ENCODE measurements around the gene HOXC11. TPM values are rescaled to one million over a fixed set of nuclear protein-coding genes. Genes with fewer than 3 reads are reported as not detected.

The HOXC11 gene
- total and polyA plus RNA-seq, 2 donors (not counting 1 experiment from before 2014, with no cell fraction given): not detected

GRCh38 chr12:53975064-53975471 is 2.1 kb downstream of the HOXC11 start:
- TF ChIP-seq CTCF (IDR thresholded peaks at IDR 0.05) (no peak), EZH2 (IDR thresholded peaks at IDR 0.05; ENCODE audit: borderline replicate concordance, insufficient read depth, low read depth, low read length, poor library complexity, severe bottlenecking) (no peak)
- CTCF ChIA-PET: interaction anchor here (0.7 kb wide), 1 partner anchor 89 kb away, joined by 4 read pairs; no protein-coding TSS in a partner anchor
- DNase-seq (peak; percentile 36), ATAC-seq (ENCODE audit: low read depth) (no peak)
- Mint-ChIP-seq H3K4me3 (peak overlapping the region; percentile 74), H3K27ac (peak overlapping the region; percentile 26), H3K27me3 (peaks cover 85% of the 10 kb centered on the region), H3K9me3 (ENCODE audit: insufficient read depth) (peaks cover 2% of the 10 kb centered on the region), H3K4me1 (peaks cover 21% of the 10 kb centered on the region)
- peaks cover 0 to 74% (median 13%) of the 10 kb centered on the region in 3 donors for H3K9me3 ChIP-seq (ENCODE audit: control extremely low read depth in 1 of 3, control insufficient read depth in 2 of 3, insufficient read depth in 1 of 3, low read length in 2 of 3)
- peak overlapping the region in 2 of 5 experiments; percentile 18 to 54 for H3K4me3 ChIP-seq (ENCODE audit: control extremely low read depth in 1 of 5, extremely low read depth in 1 of 5, insufficient read depth in 1 of 5, low read depth in 2 of 5, low read length in 4 of 5)
- no peak overlapping the region for H3K27ac ChIP-seq (ENCODE audit: low read length in 2 of 2)
- H2AFZ ChIP-seq (ENCODE audit: insufficient read depth, low read depth, low read length, poor library complexity, severe bottlenecking): peak overlapping the region; percentile 47
- POLR2A ChIA-PET: interaction anchor here (0.6 kb wide), 1 partner anchor 179 kb away, joined by 3 read pairs; no protein-coding TSS in a partner anchor
- H3K4me2 ChIP-seq (replicated peaks; ENCODE audit: low read depth, low read length, poor library complexity, severe bottlenecking): peak overlapping the region; percentile 79
- intact Hi-C loops (cut with micrococcal nuclease): loop anchor here (2.0 to 5.0 kb wide), 2 partner anchors 22 to 37 kb away; no protein-coding TSS in a partner anchor
- peak overlapping the region; percentile 51 for H3K9ac ChIP-seq (ENCODE audit: low read length)
- H3K36me3 ChIP-seq (replicated peaks in 1 of 2; ENCODE audit: control extremely low read depth in 1 of 2, control insufficient read depth in 1 of 2, extremely low read depth in 1 of 2, insufficient read depth in 2 of 2, low read length in 1 of 2): no peaks in the 10 kb centered on the region
- H4K20me1 ChIP-seq (ENCODE audit: control insufficient read depth, insufficient read depth, low read length, poor library complexity, severe bottlenecking): no peaks in the 10 kb centered on the region
- H3K79me2 ChIP-seq (ENCODE audit: control insufficient read depth, insufficient read depth, low read length): no peaks in the 10 kb centered on the region
- WGBS (ENCODE audit: insufficient coverage): 9% methylated on average over 19 of the region's 25 CpGs
- peaks cover 25 to 40% of the 10 kb centered on the region in 2 donors for H3K4me1 ChIP-seq (ENCODE audit: control insufficient read depth in 2 of 2, insufficient read depth in 2 of 2, low read length in 2 of 2)
- peaks cover 0 to 98% (median 85%) of the 10 kb centered on the region in 4 experiments for H3K27me3 ChIP-seq (replicated peaks in 1 of 4; ENCODE audit: control extremely low read depth in 1 of 4, control insufficient read depth in 3 of 4, insufficient read depth in 4 of 4, low read length in 3 of 4)

GRCh38 chr12:53975479-53976152 is 2.7 kb downstream of the HOXC11 start:
- CTCF ChIA-PET: interaction anchor here (0.7 kb wide), 2 partner anchors 89 to 275 kb away, joined by 4 to 5 read pairs; no protein-coding TSS in a partner anchor
- POLR2A ChIA-PET: interaction anchor here (0.6 kb wide), 2 partner anchors 20 to 105 kb away, joined by 7 to 10 read pairs; no protein-coding TSS in a partner anchor
- DNase-seq (peak; percentile 27), ATAC-seq (ENCODE audit: low read depth) (no peak)
- intact Hi-C loops (cut with micrococcal nuclease): loop anchor here (2.0 to 5.0 kb wide), 2 partner anchors 23 to 37 kb away; no protein-coding TSS in a partner anchor
- Histone ChIP-seq H3K9ac (ENCODE audit: low read length) (peak overlapping the region; percentile 51), H3K4me2 (replicated peaks; ENCODE audit: low read depth, low read length, poor library complexity, severe bottlenecking) (peak overlapping the region; percentile 79), H3K79me2 (ENCODE audit: control insufficient read depth, insufficient read depth, low read length) (no peaks in the 10 kb centered on the region), H3K4me3 (ENCODE audit: control extremely low read depth in 1 of 5, extremely low read depth in 1 of 5, insufficient read depth in 1 of 5, low read depth in 2 of 5, low read length in 4 of 5) (no peak overlapping the region), H4K20me1 (ENCODE audit: control insufficient read depth, insufficient read depth, low read length, poor library complexity, severe bottlenecking) (no peaks in the 10 kb centered on the region), H3K4me1 (ENCODE audit: control insufficient read depth in 2 of 2, insufficient read depth in 2 of 2, low read length in 2 of 2) (peaks cover 25 to 42% of the 10 kb centered on the region in 2 donors), H3K9me3 (ENCODE audit: control extremely low read depth in 1 of 3, control insufficient read depth in 2 of 3, insufficient read depth in 1 of 3, low read length in 2 of 3) (peaks cover 0 to 73% (median 13%) of the 10 kb centered on the region in 3 donors), H2AFZ (ENCODE audit: insufficient read depth, low read depth, low read length, poor library complexity, severe bottlenecking) (no peak overlapping the region), H3K27ac (ENCODE audit: low read length in 2 of 2) (no peak overlapping the region), H3K27me3 (replicated peaks in 1 of 4; ENCODE audit: control extremely low read depth in 1 of 4, control insufficient read depth in 3 of 4, insufficient read depth in 4 of 4, low read length in 3 of 4) (peaks cover 0 to 97% (median 85%) of the 10 kb centered on the region in 4 experiments), H3K36me3 (replicated peaks in 1 of 2; ENCODE audit: control extremely low read depth in 1 of 2, control insufficient read depth in 1 of 2, extremely low read depth in 1 of 2, insufficient read depth in 2 of 2, low read length in 1 of 2) (no peaks in the 10 kb centered on the region)
- Mint-ChIP-seq H3K4me3 (peak overlapping the region; percentile 74), H3K9me3 (ENCODE audit: insufficient read depth) (peaks cover 2% of the 10 kb centered on the region), H3K27me3 (peaks cover 85% of the 10 kb centered on the region), H3K27ac (peak overlapping the region; percentile 62), H3K4me1 (peaks cover 21% of the 10 kb centered on the region)
- WGBS (ENCODE audit: insufficient coverage): 9% methylated on average over 26 of the region's 31 CpGs
- TF ChIP-seq EZH2 (IDR thresholded peaks at IDR 0.05; ENCODE audit: borderline replicate concordance, insufficient read depth, low read depth, low read length, poor library complexity, severe bottlenecking) (no peak), CTCF (IDR thresholded peaks at IDR 0.05) (no peak)
